Dermis lymphatic vessel endothelial cell (primary cell): ENCODE data around the gene SELENOK. TPM values are rescaled to one million over a fixed set of nuclear protein-coding genes. Genes with fewer than 3 reads are reported as not detected.

Experiments used
- total RNA-seq: library from RNA; depleted of rRNA; stranded (reverse); fragments of >200 nt; gene quantifications from 2 replicates; pipeline ENCODE4 v1.2.1, GENCODE V29; 2014

The SELENOK gene
- 23.8 and 35.4 TPM in 2 replicates for total RNA-seq

DNA sequence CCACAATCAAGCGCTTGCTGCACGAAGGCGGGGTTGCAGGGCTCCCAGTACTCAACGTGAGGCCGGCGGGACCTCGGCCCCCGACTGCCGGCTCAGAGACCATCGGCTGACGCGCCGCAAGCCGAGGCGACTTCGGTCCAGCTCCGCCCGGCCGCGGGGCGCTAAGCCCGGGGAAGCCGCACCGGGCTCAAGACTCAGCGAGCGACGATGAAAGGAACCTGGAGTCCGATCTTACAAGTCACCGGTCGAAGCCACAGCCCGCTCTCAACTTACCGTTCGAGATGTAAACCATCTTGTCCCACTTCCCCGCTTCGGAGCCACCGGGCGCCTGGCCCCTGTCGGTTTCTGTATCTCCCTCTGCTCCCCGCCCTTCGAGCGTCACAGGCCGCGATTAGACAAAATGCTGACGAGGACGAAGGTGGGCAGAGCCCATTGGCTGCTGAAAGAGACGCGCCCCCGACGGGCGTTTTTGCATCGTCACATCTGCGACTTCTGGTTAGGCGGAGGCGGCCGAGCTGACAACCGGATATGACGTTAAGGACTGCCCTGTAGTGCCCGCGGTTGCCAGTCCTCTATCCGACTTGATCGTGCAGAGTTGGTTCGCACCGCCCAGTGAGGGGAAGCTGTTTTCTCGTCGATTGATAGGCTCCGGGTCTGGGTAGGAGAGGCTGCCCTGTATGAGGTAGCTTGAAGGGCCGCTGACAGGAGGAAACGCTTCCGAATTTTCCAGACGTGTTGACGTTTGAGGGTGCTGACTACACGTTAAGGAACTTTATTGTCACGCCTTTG is at the start of gene SELENOK:
Gene SELENOK, minus strand, starts transcription at position 363 of the 789 bp plus-strand sequence.

DNA sequence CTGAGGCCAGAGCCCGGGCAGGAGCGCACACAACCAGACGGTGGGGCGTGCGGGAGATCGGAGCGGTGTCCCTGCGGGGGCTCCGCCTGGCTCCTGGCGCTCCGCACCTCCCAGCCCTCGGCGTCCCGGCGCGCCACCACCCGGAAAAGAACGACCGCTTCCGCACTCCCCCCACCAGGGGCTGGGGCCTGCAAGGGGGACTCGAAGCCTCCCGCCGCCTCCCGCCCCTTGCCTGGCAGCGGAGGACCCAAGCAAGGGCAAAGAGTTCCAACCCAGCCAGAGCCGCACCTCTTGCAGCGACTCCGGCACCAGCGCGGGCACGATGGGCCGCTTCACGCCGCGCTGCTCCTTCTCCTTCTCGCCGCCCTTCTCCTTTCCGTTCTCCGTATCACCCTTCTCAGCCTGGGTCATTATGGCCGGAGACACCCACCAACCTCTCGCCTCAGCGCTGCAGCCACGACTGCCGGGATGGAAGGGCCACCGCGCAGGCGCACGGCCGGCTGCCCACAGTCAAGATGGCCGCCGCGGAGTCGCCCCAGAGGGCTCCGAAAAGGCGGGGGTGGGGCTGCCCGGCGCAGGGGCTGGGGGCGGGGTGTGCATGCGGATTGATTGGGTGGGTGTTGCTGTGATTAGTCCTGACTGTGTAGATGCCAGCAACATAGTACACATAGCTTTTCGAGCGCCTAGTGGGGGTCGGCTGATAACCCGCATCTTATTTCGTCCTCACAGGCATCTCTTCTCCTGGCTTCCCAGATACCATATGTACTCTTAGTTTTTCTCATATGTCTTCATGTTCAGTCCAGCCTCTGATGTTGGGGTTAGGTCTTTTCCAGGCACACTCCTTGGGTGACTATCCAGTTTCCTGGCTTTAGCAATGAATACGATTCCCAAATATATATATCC is 9.7 kb downstream of the SELENOK start, which contains the start of gene ACTR8:
Gene ACTR8, minus strand, starts transcription at position 462 of the 903 bp plus-strand sequence. Its CDS starts 51 bp downstream, at position 411.

DNA sequence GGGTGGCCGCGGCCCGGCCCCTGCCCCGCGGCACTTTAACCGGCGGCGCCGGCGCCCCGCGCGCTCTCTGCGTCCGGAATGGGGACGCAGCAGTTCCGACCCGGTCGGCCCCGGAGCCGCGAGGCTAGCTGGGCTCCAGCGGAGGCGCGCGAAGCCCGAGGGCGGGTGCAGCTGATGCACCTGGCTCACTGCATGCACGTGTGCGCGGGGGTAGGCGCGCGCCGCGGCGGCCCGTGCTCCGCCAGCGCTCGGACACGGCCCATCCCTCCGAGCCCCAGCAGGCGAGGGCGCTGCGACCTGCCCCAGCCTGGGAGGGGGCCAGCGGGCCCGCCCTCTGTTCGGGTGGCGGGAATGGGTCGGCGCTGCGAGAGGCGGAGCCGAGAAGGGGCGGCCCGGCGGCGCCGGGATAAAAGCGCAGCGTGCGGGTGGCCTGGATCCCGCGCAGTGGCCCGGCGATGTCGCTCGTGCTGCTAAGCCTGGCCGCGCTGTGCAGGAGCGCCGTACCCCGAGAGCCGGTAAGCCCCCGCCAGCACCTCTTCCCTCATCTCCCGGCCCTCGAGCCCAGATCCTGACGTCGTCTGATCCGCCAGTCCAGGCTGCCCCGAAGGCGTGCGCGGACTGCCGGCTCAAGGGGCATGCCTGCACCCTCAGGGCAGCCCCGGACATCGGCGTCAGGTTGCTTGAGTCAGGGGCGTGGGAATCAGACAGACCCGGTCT is 45.4 kb downstream of the SELENOK start, which contains the start of the genes CHDH and IL17RB:
Gene CHDH, minus strand, starts transcription at position 286 of the 717 bp plus-strand sequence. CDS start 22,411 bp downstream, outside the sequence.
Gene IL17RB, plus strand, starts transcription at position 435 of the 717 bp plus-strand sequence. Its CDS starts 21 bp downstream, at position 456.

Other genes with a start within 250 kb of the SELENOK start
- under 0.01 and 0.11 TPM in 2 replicates for gene CHDH, start 45.4 kb downstream of the SELENOK start, total RNA-seq
- under 0.01 TPM in 1 of 2 replicates, not detected in the other for gene IL17RB, start 45.3 kb downstream of the SELENOK start, total RNA-seq
- gene ACTR8, start 9.7 kb downstream of the SELENOK start, total RNA-seq, result 34.2 and 35.1 TPM in 2 replicates
- not detected in 2 replicates for gene CACNA2D3, start 230.7 kb upstream of the SELENOK start, total RNA-seq